Kidney (tissue), 14 donors: ENCODE measurements around the gene DDX27. TPM values are rescaled to one million over a fixed set of nuclear protein-coding genes. Genes with fewer than 3 reads are reported as not detected.

Experiments
- DNase-seq, 5 donors: peaks; one replicate each; pipeline ENCODE4 v3.0.0-alpha.2; 2013 to 2020
- FAIRE-seq: peaks from 2 replicates; lab custom pipeline; 2012; peaks lifted over from hg19 to GRCh38; lab: Jason Lieb, UNC
- H3K27ac ChIP-seq, 2 donors: one replicate each; pipeline ENCODE4 v1.7.0; 2013; ENCODE audit warnings: low read depth in 2 of 2, low read length in 2 of 2, inconsistent platforms in 1 of 2
- H3K27me3 ChIP-seq: one replicate; pipeline ENCODE4 v1.7.1; 2013; ENCODE audit warnings: low read length, inconsistent platforms; ENCODE audit not compliant: control insufficient read depth, insufficient read depth
- H3K36me3 ChIP-seq, 3 donors: one replicate each; pipeline versions ENCODE4 v1.7.0 to v1.7.1; 2013; ENCODE audit warnings: low read length in 3 of 3, control low read depth in 1 of 3, inconsistent platforms in 1 of 3; ENCODE audit not compliant: insufficient read depth in 3 of 3, control insufficient read depth in 2 of 3
- H3K4me1 ChIP-seq, 3 donors: one replicate each; pipeline versions ENCODE4 v1.7.0 to v1.7.1; 2013; ENCODE audit warnings: low read length in 3 of 3, inconsistent platforms in 1 of 3, low read depth in 1 of 3; ENCODE audit not compliant: control insufficient read depth in 2 of 3, insufficient read depth in 2 of 3
- H3K4me3 ChIP-seq, 3 donors: one replicate each; pipeline versions ENCODE4 v1.7.0 to v1.8.1; 2013; ENCODE audit warnings: low read length in 3 of 3, control low read depth in 1 of 3, inconsistent platforms in 1 of 3
- H3K9ac ChIP-seq, 3 donors: one replicate each; pipeline versions ENCODE4 v1.7.0 to v1.7.1; 2013; ENCODE audit warnings: low read length in 3 of 3, control low read depth in 1 of 3, inconsistent platforms in 1 of 3
- H3K9me3 ChIP-seq, 3 donors: one replicate each; pipeline versions ENCODE4 v1.7.0 to v1.7.1; 2013; ENCODE audit warnings: low read length in 3 of 3, control low read depth in 1 of 3, inconsistent platforms in 1 of 3; ENCODE audit not compliant: control insufficient read depth in 2 of 3, insufficient read depth in 1 of 3
- CTCF ChIP-seq: IDR thresholded peaks from 3 replicates; pipeline ENCODE4 v1.5.1; 2012; ENCODE audit warnings: mild to moderate bottlenecking, moderate library complexity, borderline replicate concordance; ENCODE audit not compliant: insufficient read depth; ENCODE audit errors: extremely low read depth
- intact Hi-C: fragments of 100-400 bp; cut with DNase I; formaldehyde crosslinking; loops from one replicate; pipeline ENCODE4 v1.11.1; 2022
- polyA plus RNA-seq: library from polyadenylated mRNA; stranded (reverse); fragments of 350-450 nt; fragmentation: Illumina TruSeq; extraction: RNeasy Lipid Tissue Mini Kit (QIAGEN cat#74804); gene quantifications from one replicate; pipeline ENCODE4 v1.2.3, GENCODE V29; 2014; ENCODE audit warnings: low read depth, low replicate concordance; ENCODE audit not compliant: insufficient read depth
- total RNA-seq: library from RNA; stranded (reverse); fragmentation: NEBNext Ultra II Directional; extraction: Animal tissue kit (Norgen Biotek cat#: 25700); gene quantifications from one replicate; pipeline ENCODE4 v1.2.1, GENCODE V29; 2021
- donor health status: control.
- donor health status: control.
- donor health status: control.
- donor health status: control.
- donor health status: control.
- donor health status: DM: yes; HTN: yes; CAD: no.
- donor health status: Normal renal cell carcinoma (clear cell type).

The DDX27 gene
- total and polyA plus RNA-seq, 2 donors from 2014 or later: 22.8 to 30.6 TPM

GRCh38 chr20:49247169-49247723 is 28.0 kb downstream of the DDX27 start:
- H3K36me3 ChIP-seq: peaks cover 9 to 63% (median 42%) of the 10 kb centered on the region in 3 donors
- H3K4me1 ChIP-seq: peaks cover 0 to 10% (median 0%) of the 10 kb centered on the region in 3 donors
- no peaks in the 10 kb centered on the region for H3K9me3 ChIP-seq
- H3K27ac ChIP-seq: no peak overlapping the region
- no peak for FAIRE-seq
- no peaks in the 10 kb centered on the region for H3K27me3 ChIP-seq
- no peak overlapping the region for H3K9ac ChIP-seq
- no peak for DNase-seq
- intact Hi-C loops: no loop called here
- no peak for TF ChIP-seq CTCF
- no peak overlapping the region for H3K4me3 ChIP-seq

GRCh38 chr20:49247792-49248191 is 28.6 kb downstream of the DDX27 start:
- no peak for FAIRE-seq
- Histone ChIP-seq H3K27me3 (no peaks in the 10 kb centered on the region), H3K36me3 (peaks cover 9 to 60% (median 42%) of the 10 kb centered on the region in 3 donors), H3K9ac (no peak overlapping the region), H3K4me1 (peaks cover 0 to 10% (median 0%) of the 10 kb centered on the region in 3 donors), H3K4me3 (no peak overlapping the region), H3K27ac (no peak overlapping the region), H3K9me3 (no peaks in the 10 kb centered on the region)
- DNase-seq: peak in 1 of 5 donors; percentile 34
- TF ChIP-seq CTCF: no peak
- intact Hi-C loops: no loop called here

- Histone ChIP-seq H3K4me3 (no peak overlapping the region), H3K27ac (no peak overlapping the region), H3K4me1 (peaks cover 0 to 10% (median 0%) of the 10 kb centered on the region in 3 donors), H3K9ac (no peak overlapping the region), H3K27me3 (no peaks in the 10 kb centered on the region), H3K9me3 (no peaks in the 10 kb centered on the region), H3K36me3 (peaks cover 9 to 60% (median 47%) of the 10 kb centered on the region in 3 donors)
- no peak for TF ChIP-seq CTCF
- FAIRE-seq (no peak), DNase-seq (no peak)
- intact Hi-C loops: no loop called here
Observed at GRCh38 chr20:49248301-49248700, 29.1 kb downstream of the DDX27 start.
